ENCODE data around the gene ARHGAP35. TPM values are rescaled to one million over a fixed set of nuclear protein-coding genes. Genes with fewer than 3 reads are reported as not detected.

The ARHGAP35 gene
- total RNA-seq, 1 donor from 2014 or later = 69.7 TPM

GRCh38 chr19:46890423-46891170 is 29.8 kb downstream of the ARHGAP35 start:
- intact Hi-C loops (cut with micrococcal nuclease) = no loop called here
- ATAC-seq (peak; percentile 41), DNase-seq (no peak)

GRCh38 chr19:46892252-46893179 is 31.7 kb downstream of the ARHGAP35 start:
- ATAC-seq = no peak
- intact Hi-C loops (cut with micrococcal nuclease) = no loop called here
- DNase-seq = no peak

GRCh38 chr19:46896076-46896794 is 35.4 kb downstream of the ARHGAP35 start:
- intact Hi-C loops (cut with micrococcal nuclease) = no loop called here
- ATAC-seq = no peak
- DNase-seq = no peak

GRCh38 chr19:46898731-46899130 is 37.9 kb downstream of the ARHGAP35 start:
- no peak for DNase-seq
- intact Hi-C loops (cut with micrococcal nuclease) = no loop called here
- ATAC-seq = peak; percentile 54

- no peak for ATAC-seq
- DNase-seq = no peak
- intact Hi-C loops (cut with micrococcal nuclease) = no loop called here
Observed at GRCh38 chr19:46900341-46900740, 39.5 kb downstream of the ARHGAP35 start.

GRCh38 chr19:46901701-46902401 is 41.1 kb downstream of the ARHGAP35 start:
- ATAC-seq (no peak), DNase-seq (no peak)
- intact Hi-C loops (cut with micrococcal nuclease) = no loop called here

- ATAC-seq (no peak), DNase-seq (no peak)
- intact Hi-C loops (cut with micrococcal nuclease) = no loop called here
Observed at GRCh38 chr19:46902402-46902766, 41.6 kb downstream of the ARHGAP35 start.

GRCh38 chr19:46903458-46903857 is 42.7 kb downstream of the ARHGAP35 start:
- no peak for ATAC-seq
- intact Hi-C loops (cut with micrococcal nuclease) = no loop called here

GRCh38 chr19:46904114-46905060 is 43.6 kb downstream of the ARHGAP35 start:
- ATAC-seq = peak; percentile 55
- intact Hi-C loops (cut with micrococcal nuclease) = no loop called here
- DNase-seq = peak; percentile 62

More at GRCh38 chr19:46903458-46903857, 42.7 kb downstream of the ARHGAP35 start:
- DNase-seq = no peak

- intact Hi-C loops (cut with micrococcal nuclease) = no loop called here
- ATAC-seq (no peak), DNase-seq (no peak)
Observed at GRCh38 chr19:46906221-46906620, 45.4 kb downstream of the ARHGAP35 start.

GRCh38 chr19:46907880-46908279 is 47.1 kb downstream of the ARHGAP35 start:
- intact Hi-C loops (cut with micrococcal nuclease) = no loop called here
- DNase-seq (peak; percentile 53), ATAC-seq (peak; percentile 44)

GRCh38 chr19:46909356-46909755 is 48.6 kb downstream of the ARHGAP35 start:
- DNase-seq (no peak), ATAC-seq (peak; percentile 42)
- intact Hi-C loops (cut with micrococcal nuclease) = no loop called here

Other genes starting within 250 kb of the ARHGAP35 start
- gene PTGIR, start 235.9 kb upstream of the ARHGAP35 start, total RNA-seq = 3.0 TPM
- gene GNG8, start 224.8 kb upstream of the ARHGAP35 start, total RNA-seq = not detected
- gene DACT3, start 199.8 kb upstream of the ARHGAP35 start, total RNA-seq = 14.1 TPM
- 9.3 TPM for gene PRKD2, start 143.9 kb upstream of the ARHGAP35 start, total RNA-seq
- gene FKRP, start 114.9 kb upstream of the ARHGAP35 start, total RNA-seq = 15.3 TPM
- gene STRN4, start 114.5 kb upstream of the ARHGAP35 start, total RNA-seq = 49.0 TPM
- gene SLC1A5, start 72.4 kb upstream of the ARHGAP35 start, total RNA-seq = 6.9 TPM
- gene AP2S1, start 10.2 kb upstream of the ARHGAP35 start, total RNA-seq = 85.2 TPM
- gene NPAS1, start 158.8 kb downstream of the ARHGAP35 start, total RNA-seq = 0.32 TPM
- 31.6 TPM for gene TMEM160, start 187.6 kb downstream of the ARHGAP35 start, total RNA-seq

Data from left ventricle myocardium superior (tissue), 1 donor.